GM21423 (cell line): ENCODE measurements around the gene BCLAF3.

Experiments used
- ATAC-seq: cut with Tn5 transposase; IDR thresholded peaks from one replicate; pipeline ENCODE4 v1.9.1; 2021; ENCODE audit warnings: mild to moderate bottlenecking, moderate library complexity; ENCODE audit not compliant: unreplicated experiment

BCLAF3 gene

GRCh38 chrX:19990556-19991349 is at the start of gene BCLAF3:
Gene BCLAF3 (minus strand): TSS chrX:19991061. CDS start chrX:19970264, 20,797 bp downstream.
- peak; percentile 88 for ATAC-seq

- ATAC-seq: no peak
Observed at GRCh38 chrX:20038966-20039365, 48.1 kb upstream of the BCLAF3 start.

- no peak for ATAC-seq
Observed at GRCh38 chrX:20037186-20037585, 46.3 kb upstream of the BCLAF3 start.

GRCh38 chrX:20032201-20032600 is 41.3 kb upstream of the BCLAF3 start:
- no peak for ATAC-seq

- no peak for ATAC-seq
Observed at GRCh38 chrX:20029728-20030127, 38.9 kb upstream of the BCLAF3 start.

GRCh38 chrX:20028588-20028987 is 37.7 kb upstream of the BCLAF3 start:
- ATAC-seq: no peak

- no peak for ATAC-seq
Observed at GRCh38 chrX:20026278-20026677, 35.4 kb upstream of the BCLAF3 start.

- ATAC-seq: no peak
Observed at GRCh38 chrX:20019672-20020365, 29.0 kb upstream of the BCLAF3 start.

GRCh38 chrX:20016616-20016945 is 25.7 kb upstream of the BCLAF3 start:
- ATAC-seq: no peak

GRCh38 chrX:20015945-20016615 is 25.2 kb upstream of the BCLAF3 start:
- ATAC-seq: no peak

GRCh38 chrX:20015422-20015821 is 24.6 kb upstream of the BCLAF3 start:
- ATAC-seq: no peak

- ATAC-seq: no peak
Observed at GRCh38 chrX:20011608-20012007, 20.7 kb upstream of the BCLAF3 start.

- ATAC-seq: no peak
Observed at GRCh38 chrX:20007962-20008622, 17.2 kb upstream of the BCLAF3 start.

- no peak for ATAC-seq
Observed at GRCh38 chrX:20005883-20006282, 15.0 kb upstream of the BCLAF3 start.

GRCh38 chrX:20001588-20001987 is 10.7 kb upstream of the BCLAF3 start:
- no peak for ATAC-seq

- no peak for ATAC-seq
Observed at GRCh38 chrX:19991350-19991718, 473 bp upstream of the BCLAF3 start.

GRCh38 chrX:19990151-19990555 is 708 bp downstream of the BCLAF3 start:
- peak; percentile 17 for ATAC-seq

- no peak for ATAC-seq
Observed at GRCh38 chrX:19987856-19988255, 3.0 kb downstream of the BCLAF3 start.

- no peak for ATAC-seq
Observed at GRCh38 chrX:19986531-19986930, 4.3 kb downstream of the BCLAF3 start.

- ATAC-seq: no peak
Observed at GRCh38 chrX:19981947-19982346, 8.9 kb downstream of the BCLAF3 start.

- no peak for ATAC-seq
Observed at GRCh38 chrX:19975845-19976244, 15.0 kb downstream of the BCLAF3 start.
